ENCODE data around the gene SLC12A9.

DNA sequence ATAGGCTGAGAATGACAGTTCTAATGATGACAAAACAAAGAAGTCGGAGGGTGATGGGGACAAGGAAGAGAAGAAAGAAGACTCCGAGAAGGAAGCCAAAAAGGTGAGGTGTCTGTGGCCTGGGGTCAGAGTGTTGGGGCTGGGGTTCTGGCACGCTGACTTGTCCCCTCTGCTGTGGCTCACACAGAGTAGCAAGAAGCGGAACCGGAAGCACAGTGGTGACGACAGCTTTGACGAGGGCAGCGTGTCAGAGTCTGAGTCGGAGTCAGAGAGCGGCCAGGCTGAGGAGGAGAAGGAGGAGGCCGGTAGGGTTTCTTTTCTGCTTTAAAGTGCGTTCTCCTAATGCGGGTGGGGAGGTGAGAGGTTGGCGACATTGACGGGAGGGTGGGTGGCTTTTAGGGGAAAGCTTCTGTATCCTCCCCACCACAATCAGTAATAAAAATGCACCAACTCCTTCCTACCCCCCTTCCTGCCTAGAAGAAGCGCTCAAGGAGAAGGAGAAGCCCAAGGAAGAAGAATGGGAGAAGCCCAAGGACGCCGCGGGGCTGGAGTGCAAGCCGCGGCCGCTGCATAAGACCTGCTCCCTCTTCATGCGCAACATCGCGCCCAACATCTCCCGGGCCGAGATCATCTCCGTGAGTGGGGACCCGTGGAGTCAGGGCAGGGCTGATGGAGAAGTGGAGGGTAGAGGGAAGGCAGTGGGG, 32.4 kb downstream of the SLC12A9 start:
- TF ChIP-seq, protein P1, sequence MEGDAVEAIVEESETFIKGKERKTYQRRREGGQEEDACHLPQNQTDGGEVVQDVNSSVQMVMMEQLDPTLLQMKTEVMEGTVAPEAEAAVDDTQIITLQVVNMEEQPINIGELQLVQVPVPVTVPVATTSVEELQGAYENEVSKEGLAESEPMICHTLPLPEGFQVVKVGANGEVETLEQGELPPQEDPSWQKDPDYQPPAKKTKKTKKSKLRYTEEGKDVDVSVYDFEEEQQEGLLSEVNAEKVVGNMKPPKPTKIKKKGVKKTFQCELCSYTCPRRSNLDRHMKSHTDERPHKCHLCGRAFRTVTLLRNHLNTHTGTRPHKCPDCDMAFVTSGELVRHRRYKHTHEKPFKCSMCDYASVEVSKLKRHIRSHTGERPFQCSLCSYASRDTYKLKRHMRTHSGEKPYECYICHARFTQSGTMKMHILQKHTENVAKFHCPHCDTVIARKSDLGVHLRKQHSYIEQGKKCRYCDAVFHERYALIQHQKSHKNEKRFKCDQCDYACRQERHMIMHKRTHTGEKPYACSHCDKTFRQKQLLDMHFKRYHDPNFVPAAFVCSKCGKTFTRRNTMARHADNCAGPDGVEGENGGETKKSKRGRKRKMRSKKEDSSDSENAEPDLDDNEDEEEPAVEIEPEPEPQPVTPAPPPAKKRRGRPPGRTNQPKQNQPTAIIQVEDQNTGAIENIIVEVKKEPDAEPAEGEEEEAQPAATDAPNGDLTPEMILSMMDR (conservative IDR thresholded peaks at IDR 0.05; ENCODE audit: low read depth in 2 of 2), result no peak
- no peak for TF ChIP-seq EZH2 (IDR thresholded peaks at IDR 0.05; ENCODE audit: low read depth, unreplicated experiment)
- no peak for TF ChIP-seq EZH2phosphoT487 (IDR thresholded peaks at IDR 0.05; ENCODE audit: unreplicated experiment)
- TF ChIP-seq, protein P2, sequence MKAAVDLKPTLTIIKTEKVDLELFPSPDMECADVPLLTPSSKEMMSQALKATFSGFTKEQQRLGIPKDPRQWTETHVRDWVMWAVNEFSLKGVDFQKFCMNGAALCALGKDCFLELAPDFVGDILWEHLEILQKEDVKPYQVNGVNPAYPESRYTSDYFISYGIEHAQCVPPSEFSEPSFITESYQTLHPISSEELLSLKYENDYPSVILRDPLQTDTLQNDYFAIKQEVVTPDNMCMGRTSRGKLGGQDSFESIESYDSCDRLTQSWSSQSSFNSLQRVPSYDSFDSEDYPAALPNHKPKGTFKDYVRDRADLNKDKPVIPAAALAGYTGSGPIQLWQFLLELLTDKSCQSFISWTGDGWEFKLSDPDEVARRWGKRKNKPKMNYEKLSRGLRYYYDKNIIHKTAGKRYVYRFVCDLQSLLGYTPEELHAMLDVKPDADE (IDR thresholded peaks at IDR 0.05), result no peak
- TF ChIP-seq POLR2AphosphoS5 (IDR thresholded peaks at IDR 0.05; ENCODE audit: low read depth), result no peak
- TF ChIP-seq, protein P3, sequence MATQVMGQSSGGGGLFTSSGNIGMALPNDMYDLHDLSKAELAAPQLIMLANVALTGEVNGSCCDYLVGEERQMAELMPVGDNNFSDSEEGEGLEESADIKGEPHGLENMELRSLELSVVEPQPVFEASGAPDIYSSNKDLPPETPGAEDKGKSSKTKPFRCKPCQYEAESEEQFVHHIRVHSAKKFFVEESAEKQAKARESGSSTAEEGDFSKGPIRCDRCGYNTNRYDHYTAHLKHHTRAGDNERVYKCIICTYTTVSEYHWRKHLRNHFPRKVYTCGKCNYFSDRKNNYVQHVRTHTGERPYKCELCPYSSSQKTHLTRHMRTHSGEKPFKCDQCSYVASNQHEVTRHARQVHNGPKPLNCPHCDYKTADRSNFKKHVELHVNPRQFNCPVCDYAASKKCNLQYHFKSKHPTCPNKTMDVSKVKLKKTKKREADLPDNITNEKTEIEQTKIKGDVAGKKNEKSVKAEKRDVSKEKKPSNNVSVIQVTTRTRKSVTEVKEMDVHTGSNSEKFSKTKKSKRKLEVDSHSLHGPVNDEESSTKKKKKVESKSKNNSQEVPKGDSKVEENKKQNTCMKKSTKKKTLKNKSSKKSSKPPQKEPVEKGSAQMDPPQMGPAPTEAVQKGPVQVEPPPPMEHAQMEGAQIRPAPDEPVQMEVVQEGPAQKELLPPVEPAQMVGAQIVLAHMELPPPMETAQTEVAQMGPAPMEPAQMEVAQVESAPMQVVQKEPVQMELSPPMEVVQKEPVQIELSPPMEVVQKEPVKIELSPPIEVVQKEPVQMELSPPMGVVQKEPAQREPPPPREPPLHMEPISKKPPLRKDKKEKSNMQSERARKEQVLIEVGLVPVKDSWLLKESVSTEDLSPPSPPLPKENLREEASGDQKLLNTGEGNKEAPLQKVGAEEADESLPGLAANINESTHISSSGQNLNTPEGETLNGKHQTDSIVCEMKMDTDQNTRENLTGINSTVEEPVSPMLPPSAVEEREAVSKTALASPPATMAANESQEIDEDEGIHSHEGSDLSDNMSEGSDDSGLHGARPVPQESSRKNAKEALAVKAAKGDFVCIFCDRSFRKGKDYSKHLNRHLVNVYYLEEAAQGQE (IDR thresholded peaks at IDR 0.05; ENCODE audit: unreplicated experiment), result no peak
- no peak for TF ChIP-seq CREB1 (CRISPR knock-in tag; IDR thresholded peaks at IDR 0.05; ENCODE audit: low read depth)
- no peak for TF ChIP-seq JUNB (IDR thresholded peaks at IDR 0.05; ENCODE audit: unreplicated experiment)
- no peak for TF ChIP-seq ZNF331 (CRISPR knock-in tag; IDR thresholded peaks at IDR 0.05; ENCODE audit: low read depth)
- no peak for TF ChIP-seq NANOG (IDR thresholded peaks at IDR 0.05; ENCODE audit: borderline replicate concordance)
- TF ChIP-seq, protein P4, sequence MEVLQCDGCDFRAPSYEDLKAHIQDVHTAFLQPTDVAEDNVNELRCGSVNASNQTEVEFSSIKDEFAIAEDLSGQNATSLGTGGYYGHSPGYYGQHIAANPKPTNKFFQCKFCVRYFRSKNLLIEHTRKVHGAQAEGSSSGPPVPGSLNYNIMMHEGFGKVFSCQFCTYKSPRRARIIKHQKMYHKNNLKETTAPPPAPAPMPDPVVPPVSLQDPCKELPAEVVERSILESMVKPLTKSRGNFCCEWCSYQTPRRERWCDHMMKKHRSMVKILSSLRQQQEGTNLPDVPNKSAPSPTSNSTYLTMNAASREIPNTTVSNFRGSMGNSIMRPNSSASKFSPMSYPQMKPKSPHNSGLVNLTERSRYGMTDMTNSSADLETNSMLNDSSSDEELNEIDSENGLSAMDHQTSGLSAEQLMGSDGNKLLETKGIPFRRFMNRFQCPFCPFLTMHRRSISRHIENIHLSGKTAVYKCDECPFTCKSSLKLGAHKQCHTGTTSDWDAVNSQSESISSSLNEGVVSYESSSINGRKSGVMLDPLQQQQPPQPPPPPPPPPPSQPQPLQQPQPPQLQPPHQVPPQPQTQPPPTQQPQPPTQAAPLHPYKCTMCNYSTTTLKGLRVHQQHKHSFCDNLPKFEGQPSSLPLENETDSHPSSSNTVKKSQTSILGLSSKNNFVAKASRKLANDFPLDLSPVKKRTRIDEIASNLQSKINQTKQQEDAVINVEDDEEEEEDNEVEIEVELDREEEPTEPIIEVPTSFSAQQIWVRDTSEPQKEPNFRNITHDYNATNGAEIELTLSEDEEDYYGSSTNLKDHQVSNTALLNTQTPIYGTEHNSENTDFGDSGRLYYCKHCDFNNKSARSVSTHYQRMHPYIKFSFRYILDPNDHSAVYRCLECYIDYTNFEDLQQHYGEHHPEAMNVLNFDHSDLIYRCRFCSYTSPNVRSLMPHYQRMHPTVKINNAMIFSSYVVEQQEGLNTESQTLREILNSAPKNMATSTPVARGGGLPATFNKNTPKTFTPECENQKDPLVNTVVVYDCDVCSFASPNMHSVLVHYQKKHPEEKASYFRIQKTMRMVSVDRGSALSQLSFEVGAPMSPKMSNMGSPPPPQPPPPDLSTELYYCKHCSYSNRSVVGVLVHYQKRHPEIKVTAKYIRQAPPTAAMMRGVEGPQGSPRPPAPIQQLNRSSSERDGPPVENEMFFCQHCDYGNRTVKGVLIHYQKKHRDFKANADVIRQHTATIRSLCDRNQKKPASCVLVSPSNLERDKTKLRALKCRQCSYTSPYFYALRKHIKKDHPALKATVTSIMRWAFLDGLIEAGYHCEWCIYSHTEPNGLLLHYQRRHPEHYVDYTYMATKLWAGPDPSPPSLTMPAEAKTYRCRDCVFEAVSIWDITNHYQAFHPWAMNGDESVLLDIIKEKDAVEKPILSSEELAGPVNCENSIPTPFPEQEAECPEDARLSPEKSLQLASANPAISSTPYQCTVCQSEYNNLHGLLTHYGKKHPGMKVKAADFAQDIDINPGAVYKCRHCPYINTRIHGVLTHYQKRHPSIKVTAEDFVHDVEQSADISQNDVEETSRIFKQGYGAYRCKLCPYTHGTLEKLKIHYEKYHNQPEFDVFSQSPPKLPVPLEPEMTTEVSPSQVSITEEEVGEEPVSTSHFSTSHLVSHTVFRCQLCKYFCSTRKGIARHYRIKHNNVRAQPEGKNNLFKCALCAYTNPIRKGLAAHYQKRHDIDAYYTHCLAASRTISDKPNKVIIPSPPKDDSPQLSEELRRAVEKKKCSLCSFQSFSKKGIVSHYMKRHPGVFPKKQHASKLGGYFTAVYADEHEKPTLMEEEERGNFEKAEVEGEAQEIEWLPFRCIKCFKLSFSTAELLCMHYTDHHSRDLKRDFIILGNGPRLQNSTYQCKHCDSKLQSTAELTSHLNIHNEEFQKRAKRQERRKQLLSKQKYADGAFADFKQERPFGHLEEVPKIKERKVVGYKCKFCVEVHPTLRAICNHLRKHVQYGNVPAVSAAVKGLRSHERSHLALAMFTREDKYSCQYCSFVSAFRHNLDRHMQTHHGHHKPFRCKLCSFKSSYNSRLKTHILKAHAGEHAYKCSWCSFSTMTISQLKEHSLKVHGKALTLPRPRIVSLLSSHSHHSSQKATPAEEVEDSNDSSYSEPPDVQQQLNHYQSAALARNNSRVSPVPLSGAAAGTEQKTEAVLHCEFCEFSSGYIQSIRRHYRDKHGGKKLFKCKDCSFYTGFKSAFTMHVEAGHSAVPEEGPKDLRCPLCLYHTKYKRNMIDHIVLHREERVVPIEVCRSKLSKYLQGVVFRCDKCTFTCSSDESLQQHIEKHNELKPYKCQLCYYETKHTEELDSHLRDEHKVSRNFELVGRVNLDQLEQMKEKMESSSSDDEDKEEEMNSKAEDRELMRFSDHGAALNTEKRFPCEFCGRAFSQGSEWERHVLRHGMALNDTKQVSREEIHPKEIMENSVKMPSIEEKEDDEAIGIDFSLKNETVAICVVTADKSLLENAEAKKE (CRISPR knock-in tag; IDR thresholded peaks at IDR 0.05), result no peak
- no peak for TF ChIP-seq ZNF114 (CRISPR knock-in tag; IDR thresholded peaks at IDR 0.05)

All from GM23338 (cell line).